ENCODE results near the gene MTO1.
"Not testable (repeated sequence)": the region's sequence is repeated elsewhere in the genome, so short reads cannot be mapped to it uniquely, and the experiment has no call there.

The MTO1 gene

DNA sequence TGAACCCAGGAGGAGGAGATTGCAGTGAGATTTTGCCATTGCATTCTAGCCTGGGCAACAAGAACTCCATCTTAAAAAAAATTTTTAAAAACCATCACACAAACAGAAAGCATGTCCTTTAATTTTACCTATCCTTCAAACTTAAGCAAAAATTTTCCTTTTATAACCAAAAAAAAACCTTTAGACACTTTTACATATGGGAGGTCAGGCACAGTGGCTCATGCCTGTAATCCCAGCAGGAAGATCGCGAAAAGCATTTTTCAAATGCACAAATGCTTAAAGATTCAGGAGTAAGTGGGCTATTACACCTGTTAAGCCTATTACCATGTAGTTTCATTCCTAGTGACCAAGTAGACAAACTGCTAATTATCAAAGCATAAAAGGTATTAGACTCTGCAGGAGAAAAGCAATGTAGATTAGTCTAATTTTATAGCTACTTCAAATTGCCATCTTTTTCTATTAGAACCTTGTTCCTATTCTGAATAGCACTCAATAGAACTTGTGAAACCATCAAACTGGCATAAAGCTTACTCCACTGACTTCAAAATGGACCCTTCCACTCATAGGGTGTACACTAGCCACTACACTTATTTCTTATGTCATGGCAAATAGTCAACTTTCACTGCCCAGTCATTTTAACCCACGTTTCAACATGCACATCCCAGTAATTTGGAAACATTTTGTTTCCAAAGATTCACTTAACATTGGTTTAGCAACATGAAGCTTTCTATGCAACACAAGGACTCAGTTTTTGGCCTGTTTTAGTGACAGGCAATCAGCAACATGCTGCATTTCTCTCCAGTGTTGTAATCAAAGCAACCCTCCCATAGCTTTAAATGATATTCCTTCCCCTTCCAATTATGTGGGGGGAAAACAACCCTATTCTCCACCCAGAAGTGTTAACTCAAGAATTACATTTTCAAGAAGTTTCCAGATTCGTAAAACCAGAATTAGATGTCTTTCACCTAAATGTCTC lies 55.3 kb downstream of the MTO1 start:
- POLR2A ChIA-PET (ENCODE audit: low non-redundant PET): interaction anchor here (0.5 to 1.1 kb wide), 2 partner anchors 45 to 89 kb away, joined by 4 to 7 read pairs; no protein-coding TSS in a partner anchor
- CTCF ChIA-PET: no interaction called here
- DNase-seq (ENCODE audit: low spot score): no peak
- H3K27ac ChIP-seq: peak overlapping the region; percentile 24; the same call in 1 of the 2 replicates
- TF ChIP-seq, protein P1, sequence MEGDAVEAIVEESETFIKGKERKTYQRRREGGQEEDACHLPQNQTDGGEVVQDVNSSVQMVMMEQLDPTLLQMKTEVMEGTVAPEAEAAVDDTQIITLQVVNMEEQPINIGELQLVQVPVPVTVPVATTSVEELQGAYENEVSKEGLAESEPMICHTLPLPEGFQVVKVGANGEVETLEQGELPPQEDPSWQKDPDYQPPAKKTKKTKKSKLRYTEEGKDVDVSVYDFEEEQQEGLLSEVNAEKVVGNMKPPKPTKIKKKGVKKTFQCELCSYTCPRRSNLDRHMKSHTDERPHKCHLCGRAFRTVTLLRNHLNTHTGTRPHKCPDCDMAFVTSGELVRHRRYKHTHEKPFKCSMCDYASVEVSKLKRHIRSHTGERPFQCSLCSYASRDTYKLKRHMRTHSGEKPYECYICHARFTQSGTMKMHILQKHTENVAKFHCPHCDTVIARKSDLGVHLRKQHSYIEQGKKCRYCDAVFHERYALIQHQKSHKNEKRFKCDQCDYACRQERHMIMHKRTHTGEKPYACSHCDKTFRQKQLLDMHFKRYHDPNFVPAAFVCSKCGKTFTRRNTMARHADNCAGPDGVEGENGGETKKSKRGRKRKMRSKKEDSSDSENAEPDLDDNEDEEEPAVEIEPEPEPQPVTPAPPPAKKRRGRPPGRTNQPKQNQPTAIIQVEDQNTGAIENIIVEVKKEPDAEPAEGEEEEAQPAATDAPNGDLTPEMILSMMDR (conservative IDR thresholded peaks at IDR 0.05; ENCODE audit: low read depth): no peak

DNA sequence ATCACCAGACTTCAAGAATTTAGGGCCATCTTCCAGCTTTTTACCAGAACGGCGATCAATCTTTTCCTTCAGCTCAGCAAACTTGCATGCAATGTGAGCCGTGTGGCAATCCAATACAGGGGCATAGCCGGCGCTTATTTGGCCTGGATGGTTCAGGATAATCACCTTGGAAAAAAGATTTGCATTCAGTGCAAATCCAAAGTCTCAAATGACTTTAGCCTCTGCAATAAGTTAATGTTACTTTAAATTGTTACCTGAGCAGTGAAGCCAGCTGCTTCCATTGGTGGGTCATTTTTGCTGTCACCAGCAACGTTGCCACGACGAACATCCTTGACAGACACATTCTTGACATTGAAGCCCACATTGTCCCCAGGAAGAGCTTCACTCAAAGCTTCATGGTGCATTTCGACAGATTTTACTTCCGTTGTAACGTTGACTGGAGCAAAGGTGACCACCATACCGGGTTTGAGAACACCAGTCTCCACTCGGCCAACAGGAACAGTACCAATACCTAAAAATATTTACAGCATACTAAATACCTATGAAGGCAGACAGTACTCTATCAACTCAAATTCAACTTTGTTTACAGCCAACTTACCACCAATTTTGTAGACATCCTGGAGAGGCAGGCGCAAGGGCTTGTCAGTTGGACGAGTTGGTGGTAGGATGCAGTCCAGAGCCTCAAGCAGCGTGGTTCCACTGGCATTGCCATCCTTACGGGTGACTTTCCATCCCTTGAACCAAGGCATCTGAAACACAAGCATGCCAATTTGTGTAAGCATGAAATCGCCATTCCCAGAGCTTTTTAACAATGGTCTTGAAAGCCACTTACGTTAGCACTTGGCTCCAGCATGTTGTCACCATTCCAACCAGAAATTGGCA lies 56.8 kb downstream of the MTO1 start:
- DNase-seq (ENCODE audit: low spot score); CTCF ChIA-PET; POLR2A ChIA-PET (ENCODE audit: low non-redundant PET): not testable (repeated sequence)
- H3K27ac ChIP-seq: peak overlapping the region; percentile 81

DNA sequence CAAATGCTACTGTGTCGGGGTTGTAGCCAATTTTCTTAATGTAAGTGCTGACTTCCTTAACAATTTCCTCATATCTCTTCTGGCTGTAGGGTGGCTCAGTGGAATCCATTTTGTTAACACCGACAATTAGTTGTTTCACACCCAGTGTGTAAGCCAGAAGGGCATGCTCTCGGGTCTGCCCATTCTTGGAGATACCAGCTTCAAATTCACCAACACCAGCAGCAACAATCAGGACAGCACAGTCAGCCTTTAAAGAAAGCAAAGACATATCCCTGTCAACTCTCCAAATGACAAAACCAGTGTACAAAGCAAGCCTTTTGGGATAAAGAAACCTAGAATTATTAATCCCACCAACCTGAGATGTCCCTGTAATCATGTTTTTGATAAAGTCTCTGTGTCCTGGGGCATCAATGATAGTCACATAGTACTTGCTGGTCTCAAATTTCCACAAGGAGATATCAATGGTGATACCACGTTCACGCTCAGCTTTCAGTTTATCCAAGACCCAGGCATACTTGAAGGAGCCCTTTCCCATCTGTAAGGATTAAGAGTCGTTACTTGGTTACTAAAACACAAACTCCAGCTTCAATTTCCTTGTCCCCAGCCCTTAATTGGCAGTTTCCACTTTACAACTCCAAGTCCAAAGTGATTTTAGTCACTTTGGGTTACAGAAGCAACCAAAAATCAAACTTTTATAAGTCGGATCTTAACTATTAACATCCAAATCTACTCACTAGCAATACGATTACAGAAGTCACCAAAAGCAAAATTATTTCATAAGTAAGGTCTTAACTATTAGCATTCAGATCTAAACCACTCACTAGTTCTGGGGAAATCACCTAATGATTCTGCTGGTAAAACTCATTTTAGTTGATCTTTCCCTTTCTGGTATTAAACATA lies 57.7 kb downstream of the MTO1 start:
- DNase-seq (ENCODE audit: low spot score); CTCF ChIA-PET: not testable (repeated sequence)
- H3K27ac ChIP-seq: peak overlapping the region; percentile 98
- POLR2A ChIA-PET (ENCODE audit: low non-redundant PET): interaction anchor here (1.0 to 1.2 kb wide), 2 partner anchors 61 to 70 kb away, joined by 10 to 11 read pairs; no protein-coding TSS in a partner anchor

DNA sequence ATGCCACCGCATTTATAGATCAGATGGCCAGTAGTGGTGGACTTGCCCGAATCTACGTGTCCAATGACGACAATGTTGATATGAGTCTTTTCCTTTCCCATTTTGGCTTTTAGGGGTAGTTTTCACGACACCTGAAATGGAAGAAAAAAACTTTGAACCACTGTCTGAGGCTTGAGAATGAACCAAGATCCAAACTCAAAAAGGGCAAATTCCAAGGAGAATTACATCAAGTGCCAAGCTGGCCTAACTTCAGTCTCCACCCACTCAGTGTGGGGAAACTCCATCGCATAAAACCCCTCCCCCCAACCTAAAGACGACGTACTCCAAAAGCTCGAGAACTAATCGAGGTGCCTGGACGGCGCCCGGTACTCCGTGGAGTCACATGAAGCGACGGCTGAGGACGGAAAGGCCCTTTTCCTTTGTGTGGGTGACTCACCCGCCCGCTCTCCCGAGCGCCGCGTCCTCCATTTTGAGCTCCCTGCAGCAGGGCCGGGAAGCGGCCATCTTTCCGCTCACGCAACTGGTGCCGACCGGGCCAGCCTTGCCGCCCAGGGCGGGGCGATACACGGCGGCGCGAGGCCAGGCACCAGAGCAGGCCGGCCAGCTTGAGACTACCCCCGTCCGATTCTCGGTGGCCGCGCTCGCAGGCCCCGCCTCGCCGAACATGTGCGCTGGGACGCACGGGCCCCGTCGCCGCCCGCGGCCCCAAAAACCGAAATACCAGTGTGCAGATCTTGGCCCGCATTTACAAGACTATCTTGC lies 58.6 kb downstream of the MTO1 start:
- no peak for DNase-seq (ENCODE audit: low spot score)
- peak overlapping the region; percentile 98 for H3K27ac ChIP-seq
- ChIA-PET POLR2A (ENCODE audit: low non-redundant PET) (interaction anchor here (0.6 to 1.5 kb wide), 5 partner anchors 60 to 134 kb away, joined by 3 to 11 read pairs (median 7); partner anchors contain the start of gene SLC17A5), CTCF (interaction anchor here (0.7 to 1.0 kb wide), 2 partner anchors 9 to 132 kb away, joined by 3 read pairs; no protein-coding TSS in a partner anchor)
- TF ChIP-seq, protein P1 (conservative IDR thresholded peaks at IDR 0.05; ENCODE audit: low read depth): no peak

DNA sequence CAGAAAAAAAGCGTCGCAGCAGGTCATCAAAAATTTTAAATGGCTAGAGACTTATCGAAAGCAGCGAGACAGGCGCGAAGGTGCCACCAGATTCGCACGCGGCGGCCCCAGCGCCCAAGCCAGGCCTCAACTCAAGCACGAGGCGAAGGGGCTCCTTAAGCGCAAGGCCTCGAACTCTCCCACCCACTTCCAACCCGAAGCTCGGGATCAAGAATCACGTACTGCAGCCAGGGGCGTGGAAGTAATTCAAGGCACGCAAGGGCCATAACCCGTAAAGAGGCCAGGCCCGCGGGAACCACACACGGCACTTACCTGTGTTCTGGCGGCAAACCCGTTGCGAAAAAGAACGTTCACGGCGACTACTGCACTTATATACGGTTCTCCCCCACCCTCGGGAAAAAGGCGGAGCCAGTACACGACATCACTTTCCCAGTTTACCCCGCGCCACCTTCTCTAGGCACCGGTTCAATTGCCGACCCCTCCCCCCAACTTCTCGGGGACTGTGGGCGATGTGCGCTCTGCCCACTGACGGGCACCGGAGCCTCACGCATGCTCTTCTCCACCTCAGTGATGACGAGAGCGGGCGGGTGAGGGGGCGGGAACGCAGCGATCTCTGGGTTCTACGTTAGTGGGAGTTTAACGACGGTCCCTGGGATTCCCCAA lies 59.3 kb downstream of the MTO1 start, which contains the start of gene EEF1A1:
Gene EEF1A1, minus strand, starts transcription at position 345 of the 663 bp plus-strand sequence. CDS start 1,006 bp downstream, outside the sequence.
- POLR2A ChIA-PET (ENCODE audit: low non-redundant PET): interaction anchor here (0.6 to 1.5 kb wide), 10 partner anchors 59 to 133 kb away, joined by 3 to 11 read pairs (median 4); partner anchors contain the start of gene SLC17A5
- peak; percentile 98 for DNase-seq (ENCODE audit: low spot score)
- TF ChIP-seq, protein P1 (conservative IDR thresholded peaks at IDR 0.05; ENCODE audit: low read depth): no peak
- CTCF ChIA-PET: interaction anchor here (0.6 to 1.1 kb wide), 4 partner anchors 9 to 131 kb away, joined by 3 to 12 read pairs (median 5); no protein-coding TSS in a partner anchor
- peak within 1 kb of the TSS; percentile 98 for H3K27ac ChIP-seq

DNA sequence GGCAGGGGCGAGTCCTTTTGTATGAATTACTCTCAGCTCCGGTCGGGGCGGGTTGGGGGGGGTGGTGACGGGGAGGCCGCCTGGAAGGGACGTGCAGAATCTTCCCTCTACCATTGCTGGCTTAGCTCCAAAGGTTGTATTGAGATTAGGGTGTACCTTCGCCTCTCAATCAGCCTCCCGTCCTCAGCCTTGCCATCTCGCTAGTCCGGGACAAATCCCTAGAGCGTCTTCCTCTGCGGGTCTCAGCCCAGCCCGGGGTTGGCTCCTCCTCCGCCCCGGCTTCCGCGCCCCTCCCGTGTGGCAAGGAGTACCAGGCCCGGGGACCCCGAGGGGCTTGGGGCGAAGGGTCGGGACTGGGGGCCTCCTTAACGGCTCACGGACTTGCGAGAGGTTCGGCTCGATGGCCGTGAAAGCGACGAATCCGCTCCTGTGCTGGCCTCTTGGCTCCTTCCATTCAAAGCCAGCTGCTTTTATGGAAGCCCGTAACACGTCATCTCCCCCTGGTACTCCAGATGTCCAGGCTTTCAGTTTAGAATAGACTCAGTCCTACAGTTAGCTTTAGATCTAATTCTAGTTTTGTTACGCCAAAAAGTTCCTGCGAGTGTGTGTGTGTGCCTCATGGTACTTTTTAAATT lies 59.9 kb downstream of the MTO1 start:
- POLR2A ChIA-PET (ENCODE audit: low non-redundant PET): interaction anchor here (0.6 to 1.5 kb wide), 6 partner anchors 59 to 133 kb away, joined by 3 to 7 read pairs (median 4); partner anchors contain the start of gene SLC17A5

More for the DNA sequence above, 59.9 kb downstream of the MTO1 start:
- TF ChIP-seq, protein P1 (conservative IDR thresholded peaks at IDR 0.05; ENCODE audit: low read depth): no peak
- DNase-seq (ENCODE audit: low spot score): peak; percentile 69
- CTCF ChIA-PET: interaction anchor here (0.6 to 1.1 kb wide), 4 partner anchors 89 to 131 kb away, joined by 3 to 12 read pairs (median 6); no protein-coding TSS in a partner anchor
- peak overlapping the region; percentile 98 for H3K27ac ChIP-seq

All from RWPE1 (cell line).